Tibial nerve (tissue), 3 donors: ENCODE measurements around the gene RANBP9.

Experiments used
- POLR2A ChIP-seq, 2 donors: fragments of 450-650 bp; IDR thresholded peaks; one replicate each; pipeline ENCODE4 v1.6.1; 2017; ENCODE audit warnings: antibody characterized with exemption in 2 of 2, mild to moderate bottlenecking in 2 of 2, moderate library complexity in 2 of 2
- TF ChIP-seq, protein P1 (sequence below), 5 experiments: fragments of 200-600 bp in 3 of 5; fragments of 450-650 bp in 2 of 5; sonication (generic) in 3 of 5; IDR thresholded peaks; one replicate each; pipeline ENCODE4 v1.5.1; 2016 to 2019; ENCODE audit warnings: antibody characterized with exemption in 5 of 5, mild to moderate bottlenecking in 3 of 5, moderate library complexity in 2 of 5

DNA sequence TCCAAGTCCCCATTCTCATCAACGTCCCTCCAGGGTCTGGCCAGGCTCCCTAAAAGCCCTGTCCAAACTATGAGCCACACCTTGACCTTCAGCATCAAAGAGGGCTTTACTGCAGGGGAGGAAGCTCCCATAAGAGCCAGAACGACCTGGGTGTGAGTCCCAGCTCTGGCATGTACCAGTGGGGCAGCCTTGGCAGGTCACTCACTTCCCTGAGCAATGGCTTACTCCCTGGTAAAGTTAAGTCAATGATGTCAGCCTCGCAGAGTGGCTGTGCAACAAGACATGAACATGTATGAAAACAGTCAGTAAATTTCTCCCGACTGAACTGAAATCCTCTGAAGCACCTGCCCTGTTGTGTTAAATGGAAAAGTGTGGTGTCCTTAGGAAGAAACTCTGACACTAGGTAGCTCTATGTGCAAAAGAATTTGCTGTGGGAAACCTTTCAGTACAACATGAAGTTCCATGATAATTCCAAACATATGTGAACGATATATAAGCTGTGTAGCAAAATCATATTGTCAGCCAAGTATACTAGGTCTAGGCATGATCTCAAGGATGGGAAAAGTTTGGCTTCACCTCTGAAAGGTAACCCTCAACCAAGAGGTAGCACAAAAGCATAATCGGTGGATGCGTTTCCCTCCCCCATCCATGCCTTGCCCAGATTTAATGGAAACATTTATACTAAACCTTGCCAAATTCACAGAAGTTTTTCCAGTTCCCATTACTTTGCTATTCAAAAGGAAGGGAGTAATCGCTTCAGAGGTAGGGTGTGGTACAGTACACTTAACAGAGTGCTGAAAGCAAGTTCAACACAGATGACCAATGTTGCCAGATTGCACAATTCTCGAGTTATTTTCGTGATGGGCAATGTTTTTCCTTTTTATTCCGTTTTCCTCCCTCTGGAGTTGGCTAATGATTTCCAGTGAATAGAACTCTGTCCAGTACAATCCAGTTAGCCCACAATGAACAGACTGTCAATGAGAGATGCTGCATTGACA, 49.0 kb upstream of the RANBP9 start:
- TF ChIP-seq POLR2A (IDR thresholded peaks at IDR 0.05) = no peak
- TF ChIP-seq, protein P1, sequence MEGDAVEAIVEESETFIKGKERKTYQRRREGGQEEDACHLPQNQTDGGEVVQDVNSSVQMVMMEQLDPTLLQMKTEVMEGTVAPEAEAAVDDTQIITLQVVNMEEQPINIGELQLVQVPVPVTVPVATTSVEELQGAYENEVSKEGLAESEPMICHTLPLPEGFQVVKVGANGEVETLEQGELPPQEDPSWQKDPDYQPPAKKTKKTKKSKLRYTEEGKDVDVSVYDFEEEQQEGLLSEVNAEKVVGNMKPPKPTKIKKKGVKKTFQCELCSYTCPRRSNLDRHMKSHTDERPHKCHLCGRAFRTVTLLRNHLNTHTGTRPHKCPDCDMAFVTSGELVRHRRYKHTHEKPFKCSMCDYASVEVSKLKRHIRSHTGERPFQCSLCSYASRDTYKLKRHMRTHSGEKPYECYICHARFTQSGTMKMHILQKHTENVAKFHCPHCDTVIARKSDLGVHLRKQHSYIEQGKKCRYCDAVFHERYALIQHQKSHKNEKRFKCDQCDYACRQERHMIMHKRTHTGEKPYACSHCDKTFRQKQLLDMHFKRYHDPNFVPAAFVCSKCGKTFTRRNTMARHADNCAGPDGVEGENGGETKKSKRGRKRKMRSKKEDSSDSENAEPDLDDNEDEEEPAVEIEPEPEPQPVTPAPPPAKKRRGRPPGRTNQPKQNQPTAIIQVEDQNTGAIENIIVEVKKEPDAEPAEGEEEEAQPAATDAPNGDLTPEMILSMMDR (IDR thresholded peaks at IDR 0.05) = no peak
